T-helper 2 cell (primary cell): ENCODE data around the gene IFITM10.
"Not testable (repeated sequence)": the region's sequence is repeated elsewhere in the genome, so short reads cannot be mapped to it uniquely, and the experiment has no call there.

ENCODE experiments used
- DNase-seq, 5 experiments: peaks; one replicate each; pipeline versions ENCODE4 v3.0.0 to v3.0.0-alpha.2; 2012 to 2022

Gene IFITM10

DNA sequence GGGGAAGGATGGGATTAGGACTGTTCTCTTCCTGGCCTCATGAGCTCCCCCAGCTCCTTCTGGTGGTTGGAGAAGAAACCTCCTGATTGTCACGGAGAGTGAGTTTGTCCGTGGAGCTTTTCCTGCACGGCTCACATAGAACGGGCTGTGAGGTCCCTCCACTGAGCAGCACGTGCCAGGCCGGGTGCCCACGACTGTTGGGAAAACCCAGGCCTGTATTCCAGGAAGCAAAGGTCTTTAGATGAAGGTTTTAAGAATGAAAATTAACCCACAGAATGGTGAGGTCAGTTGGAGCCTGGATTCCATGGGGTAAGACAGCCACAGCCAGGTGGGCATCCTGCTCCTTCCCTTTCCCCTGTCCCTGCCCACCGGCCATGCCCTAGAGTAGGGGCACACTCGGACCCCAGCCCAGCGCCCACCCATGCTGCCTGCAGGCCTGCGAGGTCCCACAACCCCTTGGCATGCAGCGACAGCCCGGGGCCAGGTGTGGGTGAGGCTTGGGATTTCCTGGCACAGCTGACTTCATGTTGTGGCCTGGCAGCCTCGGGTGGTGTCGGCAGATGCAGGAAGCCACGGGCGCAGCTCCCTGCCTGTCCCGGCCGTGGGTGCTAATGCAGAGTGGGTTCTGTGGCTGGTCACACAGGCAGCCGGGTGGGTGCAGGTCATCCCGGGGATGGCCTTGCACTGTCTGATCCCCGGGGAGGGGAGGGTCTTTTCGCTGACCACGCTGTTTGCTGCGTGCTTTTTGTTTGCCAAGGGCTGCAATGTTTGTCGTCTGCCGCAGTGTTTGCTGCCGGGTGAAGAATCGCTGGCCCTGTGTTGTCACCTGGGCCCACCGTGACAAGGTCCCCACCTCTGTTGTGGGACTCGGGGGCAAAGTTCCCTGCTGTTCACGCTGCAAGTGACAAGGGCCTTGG, 60.9 kb downstream of the IFITM10 start:
- DNase-seq = not testable (repeated sequence)

DNA sequence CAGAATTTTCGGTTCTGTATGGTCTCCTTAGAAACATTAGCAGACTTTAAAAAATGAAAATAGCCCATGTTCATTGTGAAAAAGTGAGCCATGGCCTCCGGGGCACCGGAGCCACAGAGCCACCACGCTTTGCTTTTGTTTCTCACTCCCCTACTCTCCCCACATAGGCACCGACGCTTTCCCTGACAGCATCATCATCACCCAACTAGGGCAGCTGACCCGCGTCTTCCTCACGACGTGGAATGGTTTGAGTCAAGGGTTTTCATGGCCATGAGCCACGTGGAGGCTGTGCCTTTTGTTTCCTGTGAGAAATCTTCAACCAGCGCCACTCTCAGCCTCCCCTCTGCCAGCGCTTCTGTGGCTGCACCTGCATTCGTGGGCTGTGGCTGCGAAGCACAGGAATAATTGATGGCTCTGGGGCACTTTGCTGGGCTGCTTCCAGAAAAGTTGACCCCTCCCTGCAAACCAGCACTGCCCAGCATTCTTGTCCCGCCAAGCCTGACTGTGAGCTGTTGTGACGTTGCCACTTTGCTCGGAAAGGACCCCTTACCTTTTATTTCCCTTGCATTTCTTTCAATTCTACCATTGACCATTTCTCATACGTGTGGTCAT, 62.0 kb downstream of the IFITM10 start:
- DNase-seq = not testable (repeated sequence)

DNA sequence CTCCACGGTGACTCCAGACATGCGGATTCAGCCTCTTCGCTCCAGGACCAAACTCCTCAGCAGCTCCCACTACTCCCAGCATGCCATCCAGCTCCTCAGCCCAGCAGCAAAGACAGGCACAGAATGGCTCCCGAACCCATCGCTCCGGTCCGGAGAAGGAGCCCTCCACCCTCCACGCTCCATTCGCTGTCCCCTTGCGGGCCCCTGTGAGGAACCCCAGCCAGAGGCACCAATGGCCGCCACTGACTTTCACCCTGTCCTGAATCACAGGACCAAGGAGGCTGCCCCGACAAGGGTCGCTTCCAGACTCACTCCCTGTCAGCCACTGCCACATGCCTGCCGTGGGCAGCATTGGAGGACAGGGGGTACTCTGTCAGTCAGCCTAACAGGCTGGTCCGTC, 64.2 kb downstream of the IFITM10 start:
- not testable (repeated sequence) for DNase-seq

DNA sequence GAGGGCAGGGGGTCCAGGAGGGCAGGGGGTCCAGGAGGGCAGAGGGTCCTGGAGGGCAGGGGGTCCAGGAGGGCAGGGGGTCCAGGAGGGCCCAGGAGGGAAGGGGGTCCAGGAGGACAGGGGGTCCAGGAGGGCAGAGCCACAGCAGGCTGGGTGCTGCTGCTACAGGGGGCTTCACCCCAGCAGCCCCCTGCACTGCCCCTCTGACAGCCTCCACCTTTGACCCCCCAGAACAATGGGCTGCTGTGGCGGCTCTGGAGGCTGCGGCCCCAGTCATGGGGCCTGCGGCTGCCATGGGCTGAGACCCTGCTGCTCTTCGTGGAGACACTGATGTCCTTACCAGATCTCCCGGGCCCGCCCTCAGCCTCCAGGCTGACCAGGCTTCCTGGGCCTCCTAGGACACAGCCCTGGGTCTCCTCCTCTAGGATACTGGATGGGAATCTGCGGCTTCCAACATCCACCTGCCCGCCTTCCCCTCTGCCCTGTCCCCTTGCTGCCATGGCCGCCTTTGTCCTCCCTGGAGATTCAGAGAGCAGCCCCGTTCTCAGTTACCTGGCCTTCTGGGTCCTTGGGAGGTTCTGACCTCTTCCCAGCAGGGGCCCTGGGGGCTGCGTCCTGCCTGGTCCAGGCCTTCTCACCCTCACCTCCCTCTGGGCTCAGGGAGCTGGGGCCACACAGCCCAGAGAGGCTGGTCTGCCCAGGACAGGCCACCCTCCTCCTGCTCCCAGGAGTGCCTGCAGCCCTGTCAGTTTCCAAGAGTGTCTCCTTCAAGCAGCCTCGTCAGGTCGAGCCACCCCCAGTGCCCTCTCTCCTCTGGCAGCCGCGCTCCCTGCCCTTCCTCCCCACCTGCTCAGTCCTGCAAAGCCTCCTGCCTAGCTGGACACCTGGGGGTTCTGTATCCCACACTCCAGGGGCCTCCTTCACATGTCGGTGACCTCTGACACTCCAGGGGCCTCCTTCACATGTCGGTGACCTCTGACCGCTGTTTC, 65.2 kb downstream of the IFITM10 start:
- not testable (repeated sequence) for DNase-seq

DNA sequence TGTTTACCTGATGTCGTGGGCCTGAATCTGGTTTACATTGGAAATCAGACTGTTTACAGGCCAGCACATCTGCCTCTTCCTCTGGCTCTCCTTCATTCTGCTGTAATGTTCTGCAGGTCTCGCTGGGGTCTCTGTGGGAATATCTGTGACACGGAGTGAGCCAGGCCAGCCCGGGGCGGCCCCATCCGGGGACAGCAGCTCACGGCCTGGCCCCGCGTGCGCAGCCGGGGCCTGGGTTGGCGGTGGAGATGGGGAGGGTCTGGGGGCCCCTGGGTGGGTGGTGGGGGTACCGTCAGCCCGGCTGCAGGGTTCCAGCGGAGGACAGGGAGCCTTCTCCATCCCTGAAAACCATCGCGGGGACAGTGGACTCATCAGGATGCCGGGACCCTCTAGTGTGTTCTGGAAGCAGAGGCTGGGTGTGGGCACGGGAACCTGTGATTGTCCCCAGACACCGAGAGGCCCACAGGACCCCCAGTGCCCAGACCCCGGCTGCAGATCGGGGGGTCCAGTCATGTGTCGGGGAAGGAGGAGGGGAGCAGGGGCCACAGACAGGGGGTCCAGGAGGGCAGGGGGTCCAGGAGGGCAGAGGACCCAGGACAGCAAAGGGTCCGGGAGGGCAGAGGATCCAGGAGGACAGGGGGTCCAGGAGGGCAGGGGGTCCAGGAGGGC, 66.4 kb downstream of the IFITM10 start:
- not testable (repeated sequence) for DNase-seq

DNA sequence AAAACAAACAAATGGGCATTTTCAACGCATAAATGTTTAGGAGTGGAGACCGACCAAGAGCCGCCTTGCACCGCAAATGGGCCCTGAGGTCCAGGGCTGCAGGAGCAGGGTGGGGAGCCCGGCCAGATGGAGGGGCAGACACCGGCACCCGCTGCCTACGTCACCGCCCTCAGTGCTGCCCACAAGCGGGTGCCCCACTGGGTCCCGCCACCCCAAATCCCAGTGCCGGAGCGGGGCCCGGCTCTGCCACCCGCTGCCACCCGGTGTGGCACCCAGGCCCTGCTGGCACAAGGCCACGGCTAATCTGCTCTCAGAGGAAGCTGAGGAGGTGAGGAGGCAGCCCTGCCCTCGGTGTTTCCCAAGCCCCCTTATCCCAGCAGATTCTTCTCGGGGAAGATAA, 67.2 kb downstream of the IFITM10 start:
- not testable (repeated sequence) for DNase-seq
